ENCODE measurements around the gene LANCL1.

The LANCL1 gene

DNA sequence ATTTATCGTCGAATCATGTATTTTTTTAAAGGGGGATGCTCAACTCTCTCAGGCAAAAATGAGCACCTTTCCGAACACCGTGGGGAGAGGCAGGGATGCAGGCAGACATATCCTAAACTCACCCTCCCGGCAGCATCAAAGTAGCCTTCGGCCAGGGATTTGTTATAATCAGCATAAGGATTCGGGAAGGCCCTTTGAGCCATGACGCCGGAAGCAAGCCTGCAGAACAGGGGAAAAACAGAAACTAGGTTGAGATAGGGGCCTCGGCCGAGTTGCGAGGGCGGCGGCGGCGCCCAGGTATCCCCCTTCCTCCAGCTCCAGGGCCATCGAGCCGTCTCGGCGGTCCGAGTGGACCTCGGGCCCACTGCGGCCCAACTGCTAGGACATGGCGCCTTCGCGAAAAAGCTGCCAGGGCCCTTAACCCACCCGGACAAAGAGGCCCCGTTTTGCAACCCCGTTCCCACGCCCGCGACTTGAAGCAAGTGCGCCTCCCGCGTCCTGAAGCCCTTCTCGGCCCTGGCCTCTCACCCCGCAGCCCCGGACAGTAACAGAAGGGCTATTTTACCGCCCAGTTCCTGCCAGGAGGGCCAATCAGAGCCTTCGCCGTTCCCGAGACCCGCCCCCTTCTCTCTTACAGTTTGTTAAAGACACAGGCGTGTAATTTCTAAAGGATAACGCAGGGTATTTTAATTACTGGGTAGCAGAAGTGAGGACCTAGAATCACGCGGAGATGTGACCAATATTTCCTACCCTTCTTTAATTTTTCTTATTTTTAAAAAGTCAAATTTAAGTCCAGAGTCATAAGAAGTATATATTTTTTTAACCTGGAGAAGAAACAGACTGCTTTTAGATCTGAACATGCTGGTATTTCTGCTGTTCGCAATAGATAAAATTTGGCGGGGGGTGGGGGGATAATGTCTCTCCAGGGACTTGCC, at the start of gene LANCL1:
TSS of gene LANCL1 (minus strand) at position 566 of the 935 bp plus-strand sequence. CDS start at position 203, 363 bp downstream.
- 0 out of 2 replicates have a peak, but pooled peaks cover 4% of the 10 kb centered on the region for H3K4me1 ChIP-seq (ENCODE audit: insufficient read depth, low read length)
- peak within 1 kb of the TSS; percentile 74 for H3K9ac ChIP-seq (ENCODE audit: low read depth, low read length)
- H3K36me3 ChIP-seq (ENCODE audit: insufficient read depth, low read length): peaks cover 4% of the 10 kb centered on the region; the same call in 1 of the 2 replicates
- no peaks in the 10 kb centered on the region for H3K9me3 ChIP-seq (ENCODE audit: control insufficient read depth, insufficient read depth, low read length)

- H3K9me3 ChIP-seq (ENCODE audit: control insufficient read depth, insufficient read depth, low read length): no peaks in the 10 kb centered on the region
- H3K4me1 ChIP-seq (ENCODE audit: insufficient read depth, low read length): no peaks in the 10 kb centered on the region
- H3K9ac ChIP-seq (ENCODE audit: low read depth, low read length): no peak overlapping the region
- H3K36me3 ChIP-seq (ENCODE audit: insufficient read depth, low read length): no peaks in the 10 kb centered on the region
These were observed 48.0 kb upstream of the LANCL1 start for GRCh38 chr2:210524533-210524932.

DNA sequence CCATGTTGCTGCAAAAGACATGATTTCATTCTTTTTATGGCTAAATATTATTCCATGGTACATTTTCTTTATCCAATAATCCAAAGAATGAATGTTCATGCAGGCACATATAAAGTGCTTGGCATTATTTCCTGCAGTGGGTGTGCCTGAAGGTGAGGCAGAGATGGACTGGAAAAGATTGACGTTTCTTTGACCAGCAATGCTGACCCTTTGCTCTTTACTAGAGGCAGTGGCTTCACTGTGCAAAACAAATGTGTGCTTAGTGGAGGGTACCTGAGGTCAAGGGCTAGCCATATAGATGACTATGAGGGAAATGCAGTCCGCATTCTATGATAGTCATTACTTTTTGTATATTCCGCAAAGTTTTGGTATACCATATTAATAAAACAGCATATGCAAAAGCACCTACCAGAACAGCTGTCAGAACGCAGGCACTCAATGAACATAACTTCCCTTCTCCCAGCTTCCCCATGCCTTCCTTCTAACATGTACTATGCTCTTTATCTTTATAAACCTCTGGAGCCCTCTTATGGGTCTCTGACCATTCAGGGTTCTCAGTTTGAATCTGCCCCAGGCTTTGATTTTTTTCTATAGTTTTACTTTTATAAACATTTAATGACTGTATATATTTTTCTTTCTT, 47.2 kb upstream of the LANCL1 start:
- Histone ChIP-seq H3K36me3 (ENCODE audit: insufficient read depth, low read length) (no peaks in the 10 kb centered on the region), H3K9ac (ENCODE audit: low read depth, low read length) (no peak overlapping the region), H3K4me1 (ENCODE audit: insufficient read depth, low read length) (no peaks in the 10 kb centered on the region), H3K9me3 (ENCODE audit: control insufficient read depth, insufficient read depth, low read length) (no peaks in the 10 kb centered on the region)

DNA sequence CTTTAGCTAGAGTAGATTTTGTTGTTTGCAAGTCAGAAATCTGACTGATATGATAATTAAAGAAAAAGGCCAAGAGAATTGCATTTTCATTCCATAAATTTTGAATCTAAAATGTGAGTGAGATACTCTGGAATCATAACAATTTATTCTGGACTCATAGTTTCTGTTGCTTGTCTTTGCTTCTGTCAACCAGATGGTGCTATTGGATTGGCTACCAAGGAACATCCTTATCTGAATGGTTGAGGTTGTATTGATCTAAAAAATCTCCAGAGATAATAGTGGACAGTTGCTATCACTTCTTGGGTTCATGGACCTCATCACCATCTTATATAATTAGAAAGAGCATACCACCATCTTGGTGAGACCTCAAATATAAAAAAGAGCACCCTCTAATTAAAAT, 45.8 kb upstream of the LANCL1 start:
- Histone ChIP-seq H3K9me3 (ENCODE audit: control insufficient read depth, insufficient read depth, low read length) (no peaks in the 10 kb centered on the region), H3K4me1 (ENCODE audit: insufficient read depth, low read length) (no peaks in the 10 kb centered on the region), H3K36me3 (ENCODE audit: insufficient read depth, low read length) (no peaks in the 10 kb centered on the region), H3K9ac (ENCODE audit: low read depth, low read length) (no peak overlapping the region)

DNA sequence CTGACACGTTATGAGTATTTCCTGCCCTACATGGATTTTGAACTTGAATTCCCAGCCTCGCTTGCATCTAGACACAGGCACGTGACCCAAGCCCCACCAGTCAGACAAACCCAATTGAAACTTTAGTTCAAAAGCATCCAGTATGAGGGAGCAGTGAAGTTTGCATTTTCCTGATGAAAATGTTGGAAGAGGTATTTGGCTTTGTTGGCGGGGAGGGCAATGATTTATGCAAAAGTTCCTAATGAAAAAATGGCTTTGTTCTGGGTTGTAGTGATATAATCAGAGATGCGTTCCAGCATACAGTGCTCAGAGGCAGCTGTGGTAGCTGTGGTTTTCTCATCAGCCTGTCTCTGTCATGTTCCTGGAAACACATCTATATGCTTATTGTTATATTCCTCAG, 43.0 kb upstream of the LANCL1 start:
- H3K9me3 ChIP-seq (ENCODE audit: control insufficient read depth, insufficient read depth, low read length): no peaks in the 10 kb centered on the region
- no peaks in the 10 kb centered on the region for H3K4me1 ChIP-seq (ENCODE audit: insufficient read depth, low read length)
- H3K36me3 ChIP-seq (ENCODE audit: insufficient read depth, low read length): no peaks in the 10 kb centered on the region
- no peak overlapping the region for H3K9ac ChIP-seq (ENCODE audit: low read depth, low read length)

- H3K9me3 ChIP-seq (ENCODE audit: control insufficient read depth, insufficient read depth, low read length): no peaks in the 10 kb centered on the region
- H3K36me3 ChIP-seq (ENCODE audit: insufficient read depth, low read length): no peaks in the 10 kb centered on the region
- H3K4me1 ChIP-seq (ENCODE audit: insufficient read depth, low read length): no peaks in the 10 kb centered on the region
- no peak overlapping the region for H3K9ac ChIP-seq (ENCODE audit: low read depth, low read length)
These were observed 40.7 kb upstream of the LANCL1 start for GRCh38 chr2:210517264-210517663.

DNA sequence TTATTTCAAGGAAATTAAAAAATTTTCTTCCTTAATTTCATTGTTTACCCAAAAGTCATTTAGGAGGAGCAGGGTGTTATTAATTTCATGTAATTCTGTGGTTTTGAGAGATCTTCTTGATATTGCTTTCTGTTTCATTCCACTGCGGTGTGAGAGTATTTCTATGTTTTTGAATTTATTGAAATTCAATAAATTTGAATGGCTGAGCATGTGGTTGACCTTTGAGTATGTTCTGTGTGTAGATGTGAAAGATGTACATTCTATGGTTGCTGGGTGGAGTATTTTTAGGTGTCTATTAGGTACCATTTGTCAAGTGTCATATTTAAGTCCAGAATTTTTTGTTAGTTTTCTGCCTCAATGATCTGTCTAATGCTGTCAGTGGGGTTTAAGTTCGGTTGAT, 39.4 kb upstream of the LANCL1 start:
- no peak overlapping the region for H3K9ac ChIP-seq (ENCODE audit: low read depth, low read length)
- H3K9me3 ChIP-seq (ENCODE audit: control insufficient read depth, insufficient read depth, low read length): no peaks in the 10 kb centered on the region
- no peaks in the 10 kb centered on the region for H3K36me3 ChIP-seq (ENCODE audit: insufficient read depth, low read length)
- H3K4me1 ChIP-seq (ENCODE audit: insufficient read depth, low read length): no peaks in the 10 kb centered on the region

GRCh38 chr2:210503725-210504191, 27.2 kb upstream of the LANCL1 start:
- 0 out of 2 replicates have a peak, but pooled peaks cover 3% of the 10 kb centered on the region for H3K9me3 ChIP-seq (ENCODE audit: control insufficient read depth, insufficient read depth, low read length)
- no peaks in the 10 kb centered on the region for H3K4me1 ChIP-seq (ENCODE audit: insufficient read depth, low read length)
- no peak overlapping the region for H3K9ac ChIP-seq (ENCODE audit: low read depth, low read length)
- H3K36me3 ChIP-seq (ENCODE audit: insufficient read depth, low read length): no peaks in the 10 kb centered on the region

DNA sequence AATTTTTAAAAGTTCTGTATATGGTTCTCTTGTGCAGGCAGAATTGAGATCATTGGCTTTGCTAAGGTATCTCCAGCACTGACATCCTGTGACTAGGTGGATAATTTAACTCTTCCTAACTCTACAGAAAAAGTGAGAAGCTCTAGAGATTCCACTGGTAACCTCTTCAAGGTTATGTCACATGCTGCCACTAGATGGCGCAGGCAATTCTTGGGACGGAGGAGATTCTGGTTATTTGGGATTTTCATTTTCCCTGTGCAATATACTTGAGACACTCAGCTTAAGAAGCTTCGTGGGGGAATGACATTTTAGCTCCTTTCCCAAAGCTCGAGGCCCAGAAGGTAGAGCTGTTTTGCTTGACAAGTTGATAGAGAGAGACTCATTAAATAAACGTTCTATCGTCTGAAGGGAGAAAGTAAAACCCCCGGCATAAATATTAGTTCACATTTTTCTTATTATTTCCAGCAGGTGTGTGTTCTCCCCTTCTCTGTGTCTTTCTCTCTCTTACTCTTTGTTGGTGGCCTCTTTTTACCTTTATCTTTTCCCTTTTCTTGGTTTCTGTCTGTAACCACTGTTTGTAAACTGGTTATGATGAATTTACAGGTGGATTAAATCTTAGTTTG, 26.6 kb upstream of the LANCL1 start:
- Histone ChIP-seq H3K4me1 (ENCODE audit: insufficient read depth, low read length) (no peaks in the 10 kb centered on the region), H3K36me3 (ENCODE audit: insufficient read depth, low read length) (no peaks in the 10 kb centered on the region), H3K9me3 (ENCODE audit: control insufficient read depth, insufficient read depth, low read length) (0 out of 2 replicates have a peak, but pooled peaks cover 3% of the 10 kb centered on the region), H3K9ac (ENCODE audit: low read depth, low read length) (no peak overlapping the region)

GRCh38 chr2:210496512-210496911, 20.0 kb upstream of the LANCL1 start:
- Histone ChIP-seq H3K9ac (ENCODE audit: low read depth, low read length) (no peak overlapping the region), H3K9me3 (ENCODE audit: control insufficient read depth, insufficient read depth, low read length) (no peaks in the 10 kb centered on the region), H3K4me1 (ENCODE audit: insufficient read depth, low read length) (no peaks in the 10 kb centered on the region), H3K36me3 (ENCODE audit: insufficient read depth, low read length) (no peaks in the 10 kb centered on the region)

GRCh38 chr2:210493528-210493927, 17.0 kb upstream of the LANCL1 start:
- H3K36me3 ChIP-seq (ENCODE audit: insufficient read depth, low read length): no peaks in the 10 kb centered on the region
- H3K9me3 ChIP-seq (ENCODE audit: control insufficient read depth, insufficient read depth, low read length): no peaks in the 10 kb centered on the region
- H3K9ac ChIP-seq (ENCODE audit: low read depth, low read length): no peak overlapping the region
- H3K4me1 ChIP-seq (ENCODE audit: insufficient read depth, low read length): no peaks in the 10 kb centered on the region

- Histone ChIP-seq H3K36me3 (ENCODE audit: insufficient read depth, low read length) (no peaks in the 10 kb centered on the region), H3K9ac (ENCODE audit: low read depth, low read length) (no peak overlapping the region), H3K4me1 (ENCODE audit: insufficient read depth, low read length) (0 out of 2 replicates have a peak, but pooled peaks cover 5% of the 10 kb centered on the region), H3K9me3 (ENCODE audit: control insufficient read depth, insufficient read depth, low read length) (no peaks in the 10 kb centered on the region)
These were observed 5.1 kb upstream of the LANCL1 start for GRCh38 chr2:210481601-210482175.

- Histone ChIP-seq H3K9ac (ENCODE audit: low read depth, low read length) (no peak overlapping the region), H3K9me3 (ENCODE audit: control insufficient read depth, insufficient read depth, low read length) (no peaks in the 10 kb centered on the region), H3K36me3 (ENCODE audit: insufficient read depth, low read length) (no peaks in the 10 kb centered on the region), H3K4me1 (ENCODE audit: insufficient read depth, low read length) (0 out of 2 replicates have a peak, but pooled peaks cover 5% of the 10 kb centered on the region)
These were observed 4.2 kb upstream of the LANCL1 start for GRCh38 chr2:210480764-210481163.

- H3K9me3 ChIP-seq (ENCODE audit: control insufficient read depth, insufficient read depth, low read length): no peaks in the 10 kb centered on the region
- H3K9ac ChIP-seq (ENCODE audit: low read depth, low read length): no peak overlapping the region
- H3K36me3 ChIP-seq (ENCODE audit: insufficient read depth, low read length): no peaks in the 10 kb centered on the region
- 0 out of 2 replicates have a peak, but pooled peaks cover 5% of the 10 kb centered on the region for H3K4me1 ChIP-seq (ENCODE audit: insufficient read depth, low read length)
These were observed 3.5 kb upstream of the LANCL1 start for GRCh38 chr2:210480079-210480478.
